Stomach (tissue), 9 donors: Measurements from ENCODE around the gene UMAD1. TPM values are rescaled to one million over a fixed set of nuclear protein-coding genes. Genes with fewer than 3 reads are reported as not detected.

ENCODE experiments used
- DNase-seq, 2 donors: peaks; one replicate each; pipeline versions ENCODE4 v3.0.0 to v3.0.0-alpha.2; 2013 to 2019
- H3K27ac ChIP-seq, 5 donors: fragments of 200-600 bp in 4 of 5; sonication (generic) in 4 of 5; one replicate each; pipeline ENCODE4 v1.5.1; 2013 to 2019; ENCODE audit warnings: mild to moderate bottlenecking in 1 of 5, moderate library complexity in 1 of 5
- H3K27me3 ChIP-seq, 3 donors: fragments of 200-600 bp; sonication (generic); one replicate each; pipeline ENCODE4 v1.5.1; 2017 to 2019; ENCODE audit warnings: mixed run types in 1 of 3
- H3K36me3 ChIP-seq, 4 donors: fragments of 200-600 bp; sonication (generic); 1 replicate in 3 of 4; 2 replicates in 1 of 4; pipeline ENCODE4 v1.5.1; 2016 to 2019
- H3K4me1 ChIP-seq, 4 donors: fragments of 200-600 bp; sonication (generic); one replicate each; pipeline ENCODE4 v1.5.1; 2016 to 2019
- H3K4me3 ChIP-seq, 4 donors: fragments of 200-600 bp; sonication (generic) in 3 of 4; one replicate each; pipeline ENCODE4 v1.5.1; 2016 to 2019; ENCODE audit warnings: mild to moderate bottlenecking in 1 of 4
- H3K9me3 ChIP-seq, 4 donors: fragments of 200-600 bp; sonication (generic); one replicate each; pipeline ENCODE4 v1.5.1; 2016 to 2019
- CTCF ChIP-seq, 7 experiments: fragments of 450-650 bp in 4 of 7; fragments of 200-600 bp in 3 of 7; sonication (generic) in 3 of 7; IDR thresholded peaks; one replicate each; pipeline ENCODE4 v1.5.1; 2016 to 2019; ENCODE audit warnings: antibody characterized with exemption in 7 of 7, control low read depth in 2 of 7, mild to moderate bottlenecking in 1 of 7
- EP300 ChIP-seq: sonication (generic); formaldehyde crosslinking; IDR thresholded peaks from one replicate; pipeline ENCODE4 v1.6.1; 2017; ENCODE audit warnings: antibody characterized with exemption
- POLR2A ChIP-seq, 4 donors: fragments of 450-650 bp; IDR thresholded peaks; one replicate each; pipeline ENCODE4 v1.6.1; 2016; ENCODE audit warnings: antibody characterized with exemption in 4 of 4, control low read depth in 2 of 4, mild to moderate bottlenecking in 1 of 4, moderate library complexity in 1 of 4
- POLR2AphosphoS5 ChIP-seq, 3 donors: sonication (generic); formaldehyde crosslinking; IDR thresholded peaks; one replicate each; pipeline ENCODE4 v1.6.1; 2016; ENCODE audit warnings: antibody characterized with exemption in 3 of 3
- WGBS, 5 donors: extraction: QIAGEN DNeasy Blood & Tissue Kit in 3 of 5; methylation state at CpG; one replicate each; pipeline versions ENCODE4 v1.1.5 to v1.1.7; 2013 to 2018; 5-methylcytosine and 5-hydroxymethylcytosine counted together
- intact Hi-C: fragments of 100-400 bp; cut with DNase I; formaldehyde crosslinking; loops from one replicate; pipeline ENCODE4 v1.15.1; 2023; ENCODE audit warnings: low total_unique reads
- polyA plus RNA-seq, 3 donors: library from polyadenylated mRNA; stranded (reverse); fragments of 200-250 nt; gene quantifications; one replicate each; pipeline ENCODE4 v1.2.3, GENCODE V29; 2013
- total RNA-seq, 5 donors: library from RNA; depleted of rRNA; stranded (reverse); fragments of >200 nt; gene quantifications; one replicate each; pipeline versions ENCODE4 v1.1.0 to v1.2.3, GENCODE V29; 2014 to 2016
- donor health status: healthy with polysubstance abuse.
- donor health status: Bipolar disorder and iron deficiency.
- donor health status: healthy.

Gene UMAD1
- total and polyA plus RNA-seq, 8 donors, result 7.8 to 175 (median 30.1) TPM

DNA sequence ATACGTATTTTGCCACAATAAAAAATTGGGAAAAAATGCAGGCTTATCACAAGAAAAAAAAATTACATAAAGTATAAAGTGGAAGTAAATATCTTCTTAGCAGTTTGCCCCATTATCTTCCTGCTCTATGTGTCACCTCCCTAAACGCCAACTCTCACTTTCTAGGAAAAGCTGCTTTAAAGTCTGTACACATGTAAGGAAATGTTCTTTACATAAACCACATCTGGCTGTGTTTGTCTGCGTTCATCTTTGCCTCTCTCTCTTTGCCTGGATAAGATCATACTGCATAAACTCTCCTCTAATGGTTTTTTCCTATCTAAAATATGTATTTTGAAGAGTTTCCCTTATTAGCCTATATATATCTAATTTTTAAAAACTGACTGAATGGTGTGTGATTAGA is 23.0 kb upstream of the UMAD1 start:
- intact Hi-C loops, result no loop called here
- Histone ChIP-seq H3K4me3 (no peak overlapping the region), H3K27me3 (no peaks in the 10 kb centered on the region), H3K36me3 (no peaks in the 10 kb centered on the region), H3K9me3 (no peaks in the 10 kb centered on the region), H3K27ac (no peak overlapping the region), H3K4me1 (no peaks in the 10 kb centered on the region)
- TF ChIP-seq POLR2AphosphoS5 (IDR thresholded peaks at IDR 0.05) (no peak), POLR2A (IDR thresholded peaks at IDR 0.05) (no peak), CTCF (IDR thresholded peaks at IDR 0.05) (no peak), EP300 (no peak)
- 58 to 71% (median 61%) methylated on average over 3 of the region's 3 CpGs for WGBS, 5 donors
- DNase-seq, result no peak

- no peaks in the 10 kb centered on the region for H3K27me3 ChIP-seq
- intact Hi-C loops, result no loop called here
Observed at GRCh38 chr7:7618410-7618809, 22.1 kb upstream of the UMAD1 start.

DNA sequence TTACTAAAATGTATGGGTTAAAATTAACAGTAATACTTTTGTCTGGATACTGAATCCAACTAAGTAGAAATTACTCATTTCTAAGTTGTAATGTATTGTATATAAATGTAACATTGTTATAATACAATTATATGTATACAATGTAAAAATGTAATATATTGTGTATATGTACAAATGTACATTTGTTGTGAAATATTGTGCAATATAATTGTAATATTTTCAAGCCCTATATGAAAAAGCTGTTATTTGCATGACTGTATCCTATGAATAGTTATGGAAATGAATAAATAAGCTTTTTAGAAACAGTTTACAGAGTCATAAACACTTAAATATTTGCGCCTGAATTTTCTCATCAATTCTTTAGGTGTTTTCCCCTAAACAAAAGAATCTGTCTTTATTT is 20.3 kb upstream of the UMAD1 start:
- Histone ChIP-seq H3K36me3 (no peaks in the 10 kb centered on the region), H3K4me3 (no peak overlapping the region), H3K27ac (no peak overlapping the region), H3K9me3 (no peaks in the 10 kb centered on the region), H3K27me3 (no peaks in the 10 kb centered on the region), H3K4me1 (no peaks in the 10 kb centered on the region)
- 89 to 96% (median 92%) methylated on average over 1 of the region's 1 CpG for WGBS, 5 donors
- TF ChIP-seq CTCF (IDR thresholded peaks at IDR 0.05), result no peak
- TF ChIP-seq EP300, result no peak
- no peak for TF ChIP-seq POLR2AphosphoS5 (IDR thresholded peaks at IDR 0.05)
- TF ChIP-seq POLR2A (IDR thresholded peaks at IDR 0.05), result no peak
- DNase-seq, result no peak
- intact Hi-C loops, result no loop called here

More at GRCh38 chr7:7618410-7618809, 22.1 kb upstream of the UMAD1 start:
- Histone ChIP-seq H3K4me1 (no peaks in the 10 kb centered on the region), H3K9me3 (no peaks in the 10 kb centered on the region), H3K36me3 (no peaks in the 10 kb centered on the region), H3K27ac (no peak overlapping the region), H3K4me3 (no peak overlapping the region)
- no peak for TF ChIP-seq POLR2AphosphoS5 (IDR thresholded peaks at IDR 0.05)
- TF ChIP-seq EP300, result no peak
- no peak for TF ChIP-seq POLR2A (IDR thresholded peaks at IDR 0.05)
- TF ChIP-seq CTCF (IDR thresholded peaks at IDR 0.05), result no peak
- DNase-seq, result no peak
- 75 to 97% (median 85%) methylated on average over 1 of the region's 1 CpG for WGBS, 5 donors

- H3K4me1 ChIP-seq, result no peaks in the 10 kb centered on the region
- intact Hi-C loops, result no loop called here
- H3K27me3 ChIP-seq, result no peaks in the 10 kb centered on the region
- H3K9me3 ChIP-seq, result no peaks in the 10 kb centered on the region
- TF ChIP-seq POLR2AphosphoS5 (IDR thresholded peaks at IDR 0.05), result no peak
- TF ChIP-seq POLR2A (IDR thresholded peaks at IDR 0.05), result no peak
- no peak for TF ChIP-seq EP300
- no peak for TF ChIP-seq CTCF (IDR thresholded peaks at IDR 0.05)
- DNase-seq, result no peak
- H3K36me3 ChIP-seq, result no peaks in the 10 kb centered on the region
- no peak overlapping the region for H3K27ac ChIP-seq
- H3K4me3 ChIP-seq, result no peak overlapping the region
Observed at GRCh38 chr7:7620644-7621210, 19.8 kb upstream of the UMAD1 start.
